Measurements from ENCODE around the gene PKN3. TPM values are rescaled to one million over a fixed set of nuclear protein-coding genes. Genes with fewer than 3 reads are reported as not detected.
A peak's percentile ranks its signal among the peaks of the same experiment; 100 is the strongest.

The PKN3 gene
- total and polyA plus RNA-seq, 2 of the 13 experiments (the other 11 are each of a cell fraction or from before 2014, with no cell fraction given): 10.5 to 13.2 TPM

DNA sequence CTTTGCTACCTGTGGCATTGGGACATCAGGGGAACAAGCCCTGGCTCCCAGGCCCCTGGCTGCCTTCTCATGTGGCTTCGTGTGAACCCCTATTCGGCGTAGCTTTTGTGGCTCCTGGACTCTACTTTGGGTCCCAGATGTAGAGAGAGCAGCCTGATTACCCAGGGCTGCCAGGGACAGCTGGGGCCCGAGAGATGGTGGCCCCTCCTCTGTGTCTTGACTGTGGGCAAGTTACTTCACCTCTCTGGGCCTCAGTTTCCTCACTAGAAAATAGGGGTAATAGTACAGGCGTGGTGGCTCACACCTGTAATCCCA, 2.0 kb downstream of the PKN3 start:
- ChIA-PET CTCF (ENCODE audit: low intra/inter-chr PET ratio, low total read pairs) (no interaction called here), POLR2A (no interaction called here)
- no peak overlapping the region for H2AFZ ChIP-seq (ENCODE audit: low read length)
- no peak for DNase-seq (ENCODE audit: low spot score)
- no peak overlapping the region for H3K27ac ChIP-seq (ENCODE audit: extremely low read length, insufficient read depth, low read length)
- in situ Hi-C loops (cut with HindIII; ENCODE audit: extremely low pct_ligation_motif_present, low pct_unique_long_range_greater_than_20kb) (no loop called here), intact Hi-C loops (cut with micrococcal nuclease; ENCODE audit: unreplicated experiment) (loop anchor here (5.0 kb wide), 1 partner anchor 67 kb away; no protein-coding TSS in a partner anchor)
- ATAC-seq: no peak
- H3K9ac ChIP-seq (ENCODE audit: insufficient read depth, low read depth, low read length): no peak overlapping the region
- H3K27me3 ChIP-seq (ENCODE audit: control insufficient read depth in 1 of 2, insufficient read depth in 2 of 2, low read length in 2 of 2): no peaks in the 10 kb centered on the region
- peaks cover 8% of the 10 kb centered on the region for H3K79me2 ChIP-seq (ENCODE audit: insufficient read depth, low read length)
- TF ChIP-seq ZNF232 (CRISPR knock-in tag; IDR thresholded peaks at IDR 0.05; ENCODE audit: borderline replicate concordance): no peak
- no peak for TF ChIP-seq SNRNP70 (IDR thresholded peaks at IDR 0.05; ENCODE audit: low read depth, low read length)
- TF ChIP-seq WIZ (CRISPR knock-in tag; IDR thresholded peaks at IDR 0.05): no peak
- no peak for TF ChIP-seq ZNF552 (CRISPR knock-in tag; IDR thresholded peaks at IDR 0.05; ENCODE audit: borderline replicate concordance)
- no peak for TF ChIP-seq SP1 (IDR thresholded peaks at IDR 0.05)
- TF ChIP-seq SP1 (CRISPR knock-in tag; IDR thresholded peaks at IDR 0.05): no peak
- H3K4me1 ChIP-seq (ENCODE audit: insufficient read depth, low read length): peaks cover 9% of the 10 kb centered on the region
- WGBS (ENCODE audit: low lambda C conversion rate): 96% methylated on average over 5 of the region's 5 CpGs
- no peaks in the 10 kb centered on the region for H3K9me3 ChIP-seq (ENCODE audit: low read length)
- H3K4me3 ChIP-seq (replicated peaks in 1 of 3; ENCODE audit: insufficient read depth in 1 of 3, low read depth in 2 of 3, low read length in 3 of 3): 0 out of 6 replicates have a peak overlapping the region, but pooled peaks of 1 of the 3 experiments have one; percentile 89
- no peak for FAIRE-seq
- BruUV-seq (replicated peaks): no TSS peak
- 0 out of 2 replicates have a peak overlapping the region, but pooled peaks have one; percentile 92 for H3K4me2 ChIP-seq (ENCODE audit: low read depth, low read length)
- H4K20me1 ChIP-seq (ENCODE audit: insufficient read depth, low read length): no peaks in the 10 kb centered on the region
- H3K36me3 ChIP-seq (replicated peaks in 1 of 2; ENCODE audit: control insufficient read depth in 1 of 2, insufficient read depth in 2 of 2, low read length in 2 of 2): peaks cover 4 to 12% of the 10 kb centered on the region in 2 experiments; a peak in 4 of 5 replicates

DNA sequence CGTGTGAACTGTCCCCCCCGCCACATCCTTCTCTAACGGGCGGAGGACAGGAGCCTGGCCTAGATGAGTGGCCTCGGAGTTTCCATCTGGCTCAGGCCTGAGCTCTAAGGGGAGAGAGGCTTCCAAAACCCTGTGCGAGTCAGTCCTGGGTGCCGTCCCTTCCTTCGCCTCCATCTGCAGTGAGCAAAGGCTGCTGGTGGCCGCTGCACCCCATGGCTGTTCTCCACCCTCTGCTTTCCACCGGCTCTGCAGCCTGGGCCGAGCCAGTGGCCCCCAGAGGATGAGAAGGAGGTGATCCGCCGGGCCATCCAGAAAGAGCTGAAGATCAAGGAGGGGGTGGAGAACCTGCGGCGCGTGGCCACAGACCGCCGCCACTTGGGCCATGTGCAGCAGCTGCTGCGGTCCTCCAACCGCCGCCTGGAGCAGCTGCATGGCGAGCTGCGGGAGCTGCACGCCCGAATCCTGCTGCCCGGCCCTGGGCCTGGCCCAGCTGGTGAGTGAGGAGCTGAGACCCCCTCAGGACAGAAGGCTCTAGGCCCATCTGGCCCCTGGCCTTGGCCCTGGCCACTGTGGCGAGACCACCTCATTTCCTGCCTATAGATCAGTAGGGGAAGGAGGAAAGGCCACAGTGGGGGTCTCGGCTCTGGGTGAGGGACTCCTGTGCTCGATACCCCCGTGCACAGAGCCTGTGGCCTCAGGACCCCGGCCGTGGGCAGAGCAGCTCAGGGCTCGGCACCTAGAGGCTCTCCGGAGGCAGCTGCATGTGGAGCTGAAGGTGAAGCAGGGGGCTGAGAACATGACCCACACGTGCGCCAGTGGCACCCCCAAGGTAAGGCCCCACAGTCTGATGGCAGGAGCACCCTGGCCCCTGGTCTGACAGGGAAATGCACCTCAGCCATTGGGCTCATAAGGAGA, 3.0 kb downstream of the PKN3 start:
- H2AFZ ChIP-seq (ENCODE audit: low read length): no peak overlapping the region
- no peaks in the 10 kb centered on the region for H3K27me3 ChIP-seq (ENCODE audit: control insufficient read depth in 1 of 2, insufficient read depth in 2 of 2, low read length in 2 of 2)
- POLR2A ChIA-PET: no interaction called here
- H3K4me3 ChIP-seq (replicated peaks in 1 of 3; ENCODE audit: insufficient read depth in 1 of 3, low read depth in 2 of 3, low read length in 3 of 3): no peak overlapping the region
- DNase-seq (ENCODE audit: low spot score) (no peak), ATAC-seq (no peak), FAIRE-seq (no peak)
- no peak overlapping the region for H3K4me2 ChIP-seq (ENCODE audit: low read depth, low read length)
- H4K20me1 ChIP-seq (ENCODE audit: insufficient read depth, low read length): no peaks in the 10 kb centered on the region
- BruUV-seq (replicated peaks): no TSS peak
- no peak overlapping the region for H3K27ac ChIP-seq (ENCODE audit: extremely low read length, insufficient read depth, low read length)
- peaks cover 4 to 12% of the 10 kb centered on the region in 2 experiments; a peak in 4 of 5 replicates for H3K36me3 ChIP-seq (replicated peaks in 1 of 2; ENCODE audit: control insufficient read depth in 1 of 2, insufficient read depth in 2 of 2, low read length in 2 of 2)
- H3K9ac ChIP-seq (ENCODE audit: insufficient read depth, low read depth, low read length): no peak overlapping the region
- H3K79me2 ChIP-seq (ENCODE audit: insufficient read depth, low read length): peaks cover 8% of the 10 kb centered on the region
- 95% methylated on average over 15 of the region's 36 CpGs for WGBS (ENCODE audit: low lambda C conversion rate)
- H3K9me3 ChIP-seq (ENCODE audit: low read length): no peaks in the 10 kb centered on the region
- in situ Hi-C loops (cut with HindIII; ENCODE audit: extremely low pct_ligation_motif_present, low pct_unique_long_range_greater_than_20kb) (no loop called here), intact Hi-C loops (cut with micrococcal nuclease; ENCODE audit: unreplicated experiment) (no loop called here)
- CTCF ChIA-PET (ENCODE audit: low intra/inter-chr PET ratio, low total read pairs): no interaction called here
- peaks cover 9% of the 10 kb centered on the region for H3K4me1 ChIP-seq (ENCODE audit: insufficient read depth, low read length)
- TF ChIP-seq THAP11 (CRISPR knock-in tag; IDR thresholded peaks at IDR 0.05) (no peak), KLF13 (CRISPR knock-in tag; IDR thresholded peaks at IDR 0.05) (no peak), KLF16 (CRISPR knock-in tag; IDR thresholded peaks at IDR 0.05) (no peak), FOXM1 (CRISPR knock-in tag; IDR thresholded peaks at IDR 0.05) (no peak), ZNF329 (CRISPR knock-in tag; IDR thresholded peaks at IDR 0.05; ENCODE audit: low read depth) (no peak)
- TF ChIP-seq, protein P1, sequence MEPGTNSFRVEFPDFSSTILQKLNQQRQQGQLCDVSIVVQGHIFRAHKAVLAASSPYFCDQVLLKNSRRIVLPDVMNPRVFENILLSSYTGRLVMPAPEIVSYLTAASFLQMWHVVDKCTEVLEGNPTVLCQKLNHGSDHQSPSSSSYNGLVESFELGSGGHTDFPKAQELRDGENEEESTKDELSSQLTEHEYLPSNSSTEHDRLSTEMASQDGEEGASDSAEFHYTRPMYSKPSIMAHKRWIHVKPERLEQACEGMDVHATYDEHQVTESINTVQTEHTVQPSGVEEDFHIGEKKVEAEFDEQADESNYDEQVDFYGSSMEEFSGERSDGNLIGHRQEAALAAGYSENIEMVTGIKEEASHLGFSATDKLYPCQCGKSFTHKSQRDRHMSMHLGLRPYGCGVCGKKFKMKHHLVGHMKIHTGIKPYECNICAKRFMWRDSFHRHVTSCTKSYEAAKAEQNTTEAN (CRISPR knock-in tag; conservative IDR thresholded peaks at IDR 0.05): no peak
- TF ChIP-seq, protein P2, sequence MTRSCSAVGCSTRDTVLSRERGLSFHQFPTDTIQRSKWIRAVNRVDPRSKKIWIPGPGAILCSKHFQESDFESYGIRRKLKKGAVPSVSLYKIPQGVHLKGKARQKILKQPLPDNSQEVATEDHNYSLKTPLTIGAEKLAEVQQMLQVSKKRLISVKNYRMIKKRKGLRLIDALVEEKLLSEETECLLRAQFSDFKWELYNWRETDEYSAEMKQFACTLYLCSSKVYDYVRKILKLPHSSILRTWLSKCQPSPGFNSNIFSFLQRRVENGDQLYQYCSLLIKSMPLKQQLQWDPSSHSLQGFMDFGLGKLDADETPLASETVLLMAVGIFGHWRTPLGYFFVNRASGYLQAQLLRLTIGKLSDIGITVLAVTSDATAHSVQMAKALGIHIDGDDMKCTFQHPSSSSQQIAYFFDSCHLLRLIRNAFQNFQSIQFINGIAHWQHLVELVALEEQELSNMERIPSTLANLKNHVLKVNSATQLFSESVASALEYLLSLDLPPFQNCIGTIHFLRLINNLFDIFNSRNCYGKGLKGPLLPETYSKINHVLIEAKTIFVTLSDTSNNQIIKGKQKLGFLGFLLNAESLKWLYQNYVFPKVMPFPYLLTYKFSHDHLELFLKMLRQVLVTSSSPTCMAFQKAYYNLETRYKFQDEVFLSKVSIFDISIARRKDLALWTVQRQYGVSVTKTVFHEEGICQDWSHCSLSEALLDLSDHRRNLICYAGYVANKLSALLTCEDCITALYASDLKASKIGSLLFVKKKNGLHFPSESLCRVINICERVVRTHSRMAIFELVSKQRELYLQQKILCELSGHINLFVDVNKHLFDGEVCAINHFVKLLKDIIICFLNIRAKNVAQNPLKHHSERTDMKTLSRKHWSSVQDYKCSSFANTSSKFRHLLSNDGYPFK (CRISPR knock-in tag; IDR thresholded peaks at IDR 0.05; ENCODE audit: borderline replicate concordance): no peak
